ENCODE results near the gene SMAD3.

The SMAD3 gene

GRCh38 chr15:67036775-67037555 is 28.4 kb upstream of the SMAD3 start:
- no peak for DNase-seq (ENCODE audit: low spot score)

- DNase-seq (ENCODE audit: low spot score), result no peak
Measured at GRCh38 chr15:67037694-67038093, 27.7 kb upstream of the SMAD3 start.

GRCh38 chr15:67038736-67039135 is 26.7 kb upstream of the SMAD3 start:
- DNase-seq (ENCODE audit: low spot score), result no peak

DNA sequence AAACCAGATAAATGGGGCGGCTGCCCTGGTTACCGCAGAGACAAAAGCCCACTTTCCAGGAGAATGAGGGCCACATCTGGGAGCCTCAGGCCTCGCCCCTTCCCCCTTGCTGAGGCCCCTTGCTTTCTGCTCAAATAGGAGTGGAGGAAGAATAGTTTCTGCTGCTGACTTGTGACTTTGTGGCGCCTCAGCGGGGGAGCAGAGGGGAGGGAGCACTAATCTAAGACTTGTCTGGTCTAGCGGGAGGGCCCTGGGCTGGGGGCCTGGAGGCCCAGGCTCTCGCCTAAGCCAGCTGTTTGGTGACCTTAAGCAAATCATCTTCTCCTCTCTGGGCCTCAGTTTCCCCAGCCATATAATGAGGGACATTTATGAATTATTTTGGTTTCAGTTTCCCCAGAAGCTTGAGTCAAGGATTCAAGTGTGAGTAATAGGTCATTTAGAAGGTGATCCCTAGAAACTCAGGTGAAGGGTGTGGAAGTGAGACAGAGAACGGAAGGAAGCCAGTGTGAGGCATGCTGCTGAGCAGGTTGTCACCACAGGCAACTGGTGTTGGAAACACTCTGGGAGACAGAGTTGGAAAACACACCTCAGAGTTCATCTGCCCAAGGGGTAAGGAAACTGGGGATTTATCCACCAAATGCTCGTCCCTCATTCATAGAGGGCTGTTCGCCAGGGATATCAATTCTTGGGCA is 25.9 kb upstream of the SMAD3 start:
- DNase-seq (ENCODE audit: low spot score), result no peak

- DNase-seq (ENCODE audit: low spot score), result no peak
Measured at GRCh38 chr15:67040277-67040676, 25.1 kb upstream of the SMAD3 start.

DNA sequence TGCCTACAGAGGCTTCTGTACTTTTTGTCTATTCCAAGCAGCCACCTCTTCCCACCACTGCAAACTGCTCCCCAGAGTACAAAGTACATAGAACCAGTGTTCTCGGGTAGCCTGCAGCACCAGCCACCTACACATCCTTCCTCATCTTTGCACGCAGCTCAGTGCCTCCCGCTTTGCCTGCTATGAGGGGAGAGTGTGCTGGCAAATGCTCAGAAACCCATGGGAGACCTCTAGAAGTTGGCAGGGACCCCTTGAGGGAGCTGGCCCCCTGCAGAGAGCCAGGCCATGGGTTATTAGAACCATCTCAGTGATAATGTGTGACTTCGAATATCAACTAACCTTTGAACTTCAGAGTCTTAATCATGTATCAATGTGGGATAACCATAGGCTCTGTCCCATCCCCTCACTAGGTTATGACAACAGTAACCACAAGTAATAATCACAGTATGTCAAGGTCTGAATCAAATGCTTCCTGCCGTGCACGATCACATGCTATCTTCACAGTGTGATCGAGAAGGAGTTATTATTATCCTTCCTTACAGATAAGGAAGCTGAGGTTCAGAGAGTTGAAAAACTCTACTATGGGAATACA is 22.8 kb upstream of the SMAD3 start:
- no peak for DNase-seq (ENCODE audit: low spot score)

- no peak for DNase-seq (ENCODE audit: low spot score)
Measured at GRCh38 chr15:67043939-67044771, 21.2 kb upstream of the SMAD3 start.

- no peak for DNase-seq (ENCODE audit: low spot score)
Measured at GRCh38 chr15:67047149-67047661, 18.2 kb upstream of the SMAD3 start.

DNA sequence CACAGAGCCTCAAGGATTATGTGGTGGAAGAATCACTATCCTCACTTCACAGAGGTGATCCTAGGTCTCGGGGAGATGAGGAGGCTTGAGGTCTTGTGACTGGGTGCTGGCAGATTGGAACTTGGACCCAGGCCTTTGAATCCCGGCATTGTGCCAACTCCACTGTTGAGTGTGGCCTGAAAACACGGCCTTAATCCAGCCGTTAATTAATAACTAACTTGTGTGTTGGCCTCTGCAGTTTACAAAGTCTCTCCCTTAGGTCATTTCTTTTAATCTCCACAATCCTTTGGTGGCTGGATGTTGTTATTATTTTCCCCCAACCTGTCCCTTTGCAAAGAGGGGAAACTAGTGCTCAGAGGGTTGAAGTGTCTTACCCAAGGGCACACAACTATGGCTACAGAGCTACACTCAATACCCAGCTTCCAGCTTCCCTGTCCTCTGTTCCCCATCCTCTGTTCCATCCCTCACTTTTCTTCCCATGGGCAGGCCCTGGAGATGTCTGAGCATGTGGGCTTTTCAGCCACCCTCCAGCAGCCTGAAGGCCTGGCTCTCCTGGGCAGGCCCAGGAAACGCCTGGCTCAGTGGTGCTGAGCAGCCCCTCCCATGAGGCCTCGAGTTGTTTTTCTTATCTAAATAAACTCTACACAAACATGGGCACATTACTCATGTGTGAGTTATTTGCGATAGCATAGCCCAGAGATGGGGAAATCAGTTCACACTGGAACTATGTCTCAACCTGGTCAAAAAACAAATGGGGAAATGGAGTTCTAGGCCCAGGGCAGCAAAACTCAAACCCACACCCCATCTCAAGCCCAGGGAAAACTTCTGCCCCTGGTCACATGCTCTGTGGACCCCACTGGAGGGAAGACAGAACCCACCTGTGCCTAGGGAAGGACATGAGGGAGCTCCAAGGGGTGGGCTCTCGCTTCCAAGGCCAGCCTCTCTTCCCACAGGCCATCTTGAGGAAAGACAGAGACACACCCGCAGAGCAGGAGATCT is 16.8 kb upstream of the SMAD3 start:
- DNase-seq (ENCODE audit: low spot score), result peak; percentile 70

DNA sequence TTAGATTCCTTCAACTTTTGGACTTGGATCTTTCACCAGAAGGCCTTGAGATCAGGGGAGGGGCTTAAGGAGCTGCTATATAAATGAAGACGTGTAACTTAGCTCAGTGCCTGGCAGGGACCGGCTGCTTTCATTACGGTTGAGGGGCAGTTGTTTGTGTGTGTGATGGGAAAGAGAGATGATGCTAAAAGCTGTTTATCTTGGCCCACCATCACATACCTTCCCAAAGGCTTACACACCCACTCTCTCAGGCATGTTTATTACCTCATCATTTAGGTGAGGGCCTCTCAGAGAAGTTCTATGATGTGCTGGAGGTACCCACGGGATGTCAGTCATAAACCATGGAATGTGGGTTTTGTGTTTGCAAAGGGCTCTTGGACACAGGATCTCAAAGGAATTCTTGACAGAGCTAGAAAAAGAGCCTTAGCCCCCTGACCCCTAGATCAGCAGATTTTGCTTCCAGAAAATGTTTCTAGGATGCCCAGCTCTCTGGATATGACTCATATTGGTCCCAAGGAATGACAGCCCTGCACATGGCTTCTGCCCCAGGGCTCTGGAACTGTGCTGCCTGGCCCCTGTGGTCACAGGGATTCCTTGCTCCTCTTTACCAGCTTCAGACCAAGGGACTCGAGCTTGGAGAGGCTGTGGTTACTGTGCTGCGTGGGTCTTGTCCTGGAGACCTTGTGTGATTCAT is 15.9 kb upstream of the SMAD3 start:
- no peak for DNase-seq (ENCODE audit: low spot score)

GRCh38 chr15:67050062-67050461 is 15.3 kb upstream of the SMAD3 start:
- no peak for DNase-seq (ENCODE audit: low spot score)

DNA sequence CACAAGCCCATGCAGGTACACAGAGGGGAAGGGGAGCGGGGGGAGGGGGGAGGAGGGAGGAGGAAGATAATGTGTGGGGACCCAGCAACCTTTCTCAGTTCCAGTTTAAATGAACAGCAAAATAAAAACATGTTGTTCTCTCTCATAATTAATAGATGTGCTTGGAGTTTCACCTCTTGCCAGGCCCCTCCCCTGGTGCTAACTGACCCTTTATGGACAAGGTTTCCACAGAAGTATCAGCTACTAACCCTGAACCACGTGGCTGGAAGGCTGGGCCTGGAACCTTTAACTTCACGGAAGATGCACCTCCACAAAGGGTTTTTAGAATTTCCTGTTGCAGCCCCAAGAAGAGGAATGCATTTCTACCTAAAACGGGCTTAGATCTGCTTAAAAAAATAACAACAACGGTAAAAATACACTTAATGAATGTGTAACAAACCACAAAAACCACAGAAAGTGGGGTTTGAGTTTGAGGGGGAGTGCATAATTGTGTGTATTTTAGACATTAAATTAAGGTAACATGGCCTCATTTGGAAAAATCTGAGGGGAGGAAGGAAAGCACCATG is 14.8 kb upstream of the SMAD3 start:
- no peak for DNase-seq (ENCODE audit: low spot score)

DNA sequence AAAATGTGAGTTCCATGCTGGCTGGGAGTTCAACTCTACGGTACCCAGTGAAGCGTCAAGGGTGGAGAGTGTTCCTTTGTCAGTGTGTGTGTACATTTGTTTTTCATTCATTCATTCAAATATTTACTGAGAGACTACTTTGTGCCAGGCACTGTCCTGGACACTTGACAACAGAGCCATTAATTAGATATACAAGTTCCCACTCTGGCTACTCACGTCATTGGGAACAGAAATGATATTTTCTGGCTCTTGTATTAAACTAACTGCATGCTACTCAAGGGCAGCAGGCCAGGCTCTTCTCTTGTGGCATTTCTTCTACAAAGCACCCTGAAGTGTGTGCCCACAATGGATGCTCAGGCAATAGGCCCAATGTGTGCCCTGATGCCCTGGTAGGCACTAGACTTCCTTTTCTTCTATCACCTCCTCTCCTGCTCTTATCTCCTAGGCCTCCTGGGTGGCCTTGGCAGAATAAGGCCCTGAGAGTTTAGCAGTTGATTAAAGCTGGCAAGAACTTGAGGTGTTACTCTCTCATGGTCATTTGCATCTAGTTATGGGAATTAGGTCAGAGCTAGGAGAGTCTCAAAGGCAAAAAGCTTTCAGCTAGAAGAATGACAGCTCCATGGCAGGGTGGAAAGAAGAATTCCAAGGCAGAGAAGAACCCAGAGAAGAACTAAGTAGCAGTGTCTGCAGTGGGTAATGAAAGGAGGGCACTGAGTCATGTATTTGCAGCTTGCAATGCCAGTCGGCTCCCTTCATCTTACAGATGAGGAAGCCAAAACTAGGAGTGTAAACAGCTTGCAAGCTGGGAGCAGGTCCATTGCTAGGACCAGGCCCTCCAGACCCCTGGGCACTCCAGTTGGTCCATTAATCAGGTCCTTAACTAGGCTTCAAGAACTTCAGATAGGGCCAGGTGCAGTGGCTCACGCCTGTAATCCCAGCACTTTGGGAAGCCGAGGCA is 14.0 kb upstream of the SMAD3 start:
- DNase-seq (ENCODE audit: low spot score), result no peak

GRCh38 chr15:67054676-67055075 is 10.7 kb upstream of the SMAD3 start:
- no peak for DNase-seq (ENCODE audit: low spot score)

DNA sequence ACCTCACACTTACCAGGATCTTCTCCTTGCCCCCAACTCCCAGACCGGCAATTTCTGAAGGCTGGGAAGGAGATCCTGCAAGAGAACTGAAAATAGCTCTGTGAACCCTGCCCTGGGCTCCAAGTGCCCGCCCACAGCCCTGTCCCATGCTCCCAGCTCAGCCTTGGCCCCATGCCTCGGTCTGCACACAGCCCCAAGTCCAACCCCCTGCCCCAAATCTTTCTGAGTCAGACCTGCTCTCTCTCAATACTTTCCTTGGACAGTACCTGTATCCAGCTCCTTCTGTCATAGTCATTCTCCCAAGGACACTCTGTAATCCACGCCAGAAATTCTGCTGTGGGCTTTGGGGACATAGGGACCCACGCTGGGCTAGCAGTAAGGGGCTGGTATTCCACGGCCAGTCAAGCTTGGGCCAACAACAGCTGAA is 6.3 kb upstream of the SMAD3 start:
- no peak for DNase-seq (ENCODE audit: low spot score)

DNA sequence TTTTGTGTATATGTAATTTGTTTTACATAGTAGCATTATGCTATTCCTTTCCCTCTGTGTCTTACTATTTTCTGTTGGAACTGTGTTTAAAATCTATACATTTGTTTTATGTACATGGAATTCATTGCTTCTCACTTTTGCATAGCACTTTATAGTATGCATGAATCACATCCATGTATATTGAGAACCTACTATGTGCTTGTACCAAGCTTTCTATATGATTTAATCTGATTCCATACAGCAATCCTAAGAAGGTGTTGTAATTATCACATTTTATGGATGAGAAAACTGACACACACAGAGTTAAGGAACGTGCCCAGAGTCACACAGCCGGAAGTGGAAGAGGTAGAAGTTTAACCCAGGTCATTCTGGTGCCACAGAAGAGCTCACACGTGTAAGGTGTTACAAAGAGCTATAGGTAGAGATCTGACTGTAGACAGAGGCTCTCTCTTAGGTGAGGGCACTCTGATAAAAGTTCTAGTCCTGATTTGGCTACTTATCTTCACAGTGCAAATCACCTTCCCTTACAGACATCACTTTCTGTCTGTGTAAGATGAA is 3.5 kb upstream of the SMAD3 start:
- DNase-seq (ENCODE audit: low spot score), result no peak

DNA sequence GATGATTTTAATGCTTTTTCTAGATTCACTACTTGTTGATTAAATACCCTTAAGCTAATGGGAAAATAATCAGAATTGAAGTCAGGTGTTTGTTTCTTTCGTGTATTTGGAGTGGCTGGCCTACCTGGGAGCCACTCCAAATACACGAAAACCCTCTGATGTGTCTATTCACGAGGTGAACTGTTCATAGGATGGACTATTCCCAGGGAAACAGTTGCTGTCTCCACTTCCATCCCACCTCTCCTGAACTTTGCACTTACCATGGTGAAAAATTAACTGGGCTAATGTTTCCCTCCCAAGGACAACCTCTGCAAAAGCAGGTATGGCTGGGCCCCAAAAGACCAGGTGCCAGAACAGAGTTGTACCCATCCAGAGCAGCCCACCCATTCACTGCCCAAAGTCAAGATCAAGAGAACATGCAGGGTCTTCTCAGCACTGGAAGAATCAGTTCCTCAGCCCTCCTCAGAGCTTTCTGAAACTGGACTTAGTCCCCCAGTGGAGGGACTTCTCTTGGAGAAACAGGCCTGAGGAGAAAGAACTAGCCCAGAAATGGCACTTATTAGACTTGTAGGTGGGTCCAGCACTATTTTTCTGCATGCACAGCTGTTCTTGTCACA is 2.9 kb upstream of the SMAD3 start:
- peak; percentile 82 for DNase-seq (ENCODE audit: low spot score)
